SKM-1 treated with dmso at 0.1 percent for 144 hours (cell line): ENCODE data around the gene FOXP1.
"Not testable (repeated sequence)": the region's sequence is repeated elsewhere in the genome, so short reads cannot be mapped to it uniquely, and the experiment has no call there.

ENCODE experiments used
- DNase-seq: peaks from one replicate; lab custom pipeline; 2025; ENCODE audit not compliant: unreplicated experiment; lab: John Stamatoyannopoulos, UW

Gene FOXP1

DNA sequence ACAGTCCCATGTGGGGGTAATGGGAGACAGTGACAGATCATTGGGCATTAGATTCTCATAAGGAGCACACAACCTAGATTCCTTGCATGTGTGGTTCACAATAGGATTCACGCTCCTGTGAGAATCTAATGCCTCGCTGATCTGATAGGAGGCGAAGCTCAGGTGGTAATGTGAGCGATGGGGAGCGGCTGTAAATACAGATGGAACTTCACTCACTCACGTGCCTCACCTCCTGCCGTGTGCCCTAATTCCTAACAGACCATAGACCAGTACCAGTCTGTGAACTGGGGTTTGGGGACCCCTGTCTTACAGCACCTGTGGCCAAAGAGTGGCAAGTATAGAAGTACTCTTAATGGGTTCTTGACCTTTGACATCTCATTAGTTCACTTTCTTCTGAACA is 554.7 kb downstream of the FOXP1 start:
- DNase-seq, result no peak

- DNase-seq, result no peak
Measured at GRCh38 chr3:71028184-71028583, 555.3 kb downstream of the FOXP1 start.

DNA sequence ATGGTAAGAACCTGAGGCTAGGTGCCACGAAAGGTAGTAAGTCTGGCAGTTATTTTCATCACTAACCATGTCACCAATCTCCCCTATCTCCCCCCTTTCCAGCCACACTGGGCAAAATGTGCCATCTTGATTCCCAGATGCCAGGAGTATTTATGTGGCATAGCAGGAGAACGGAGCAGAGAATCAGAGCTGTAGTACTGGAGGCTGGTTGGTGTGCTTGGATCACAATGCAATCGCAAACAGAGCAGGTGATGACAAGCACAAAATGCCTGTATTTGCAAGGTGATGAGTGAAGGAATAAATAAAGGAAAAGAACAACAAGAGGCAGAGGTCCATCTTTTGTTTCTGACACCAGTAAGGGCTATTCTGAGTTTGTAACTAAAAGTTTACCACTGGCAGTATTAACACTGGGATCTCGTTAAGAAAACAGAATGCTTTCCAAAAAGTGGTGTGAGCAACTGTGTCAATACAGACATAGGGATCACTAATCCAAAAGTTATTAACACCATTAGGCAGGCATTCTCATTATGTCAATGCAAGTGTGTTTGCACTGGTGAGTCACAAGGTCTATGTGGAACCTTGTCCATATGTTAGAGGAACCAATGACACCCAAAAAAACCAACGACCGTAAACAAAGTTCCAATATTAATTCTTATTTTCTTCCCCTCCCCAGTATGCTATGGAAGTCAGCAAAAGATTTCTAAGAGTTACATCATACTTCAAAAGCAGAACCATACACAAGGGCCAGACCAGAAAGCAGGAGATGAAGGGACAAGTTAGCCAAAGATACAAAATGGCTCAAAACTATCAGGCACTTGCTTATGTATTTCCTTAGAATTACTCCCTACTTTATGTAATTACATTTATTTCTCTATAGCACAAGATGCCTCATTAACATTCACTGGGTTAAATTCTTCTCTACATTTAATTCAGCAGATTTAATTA is 556.6 kb downstream of the FOXP1 start:
- DNase-seq, result peak; percentile 43

DNA sequence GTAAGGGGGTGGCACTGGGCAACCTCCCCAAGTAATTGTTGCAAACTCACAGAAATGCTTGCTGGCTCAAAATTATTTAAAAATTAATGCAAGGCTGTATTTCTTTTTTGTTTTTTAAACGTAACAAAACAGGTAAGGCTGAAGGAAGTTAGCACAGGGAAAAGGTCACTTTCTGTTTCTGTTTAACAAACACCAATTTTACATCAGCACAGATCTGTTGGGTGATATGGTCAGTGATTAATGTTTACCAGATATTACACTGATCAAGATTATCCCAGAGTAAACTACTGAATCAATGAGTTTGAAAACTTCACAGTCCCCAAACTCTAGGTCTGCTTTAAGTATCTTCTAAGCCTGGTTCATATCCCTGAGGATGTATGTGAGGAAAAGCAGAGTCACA is 558.0 kb downstream of the FOXP1 start:
- no peak for DNase-seq

GRCh38 chr3:71025010-71025409 is 558.5 kb downstream of the FOXP1 start:
- DNase-seq, result no peak

DNA sequence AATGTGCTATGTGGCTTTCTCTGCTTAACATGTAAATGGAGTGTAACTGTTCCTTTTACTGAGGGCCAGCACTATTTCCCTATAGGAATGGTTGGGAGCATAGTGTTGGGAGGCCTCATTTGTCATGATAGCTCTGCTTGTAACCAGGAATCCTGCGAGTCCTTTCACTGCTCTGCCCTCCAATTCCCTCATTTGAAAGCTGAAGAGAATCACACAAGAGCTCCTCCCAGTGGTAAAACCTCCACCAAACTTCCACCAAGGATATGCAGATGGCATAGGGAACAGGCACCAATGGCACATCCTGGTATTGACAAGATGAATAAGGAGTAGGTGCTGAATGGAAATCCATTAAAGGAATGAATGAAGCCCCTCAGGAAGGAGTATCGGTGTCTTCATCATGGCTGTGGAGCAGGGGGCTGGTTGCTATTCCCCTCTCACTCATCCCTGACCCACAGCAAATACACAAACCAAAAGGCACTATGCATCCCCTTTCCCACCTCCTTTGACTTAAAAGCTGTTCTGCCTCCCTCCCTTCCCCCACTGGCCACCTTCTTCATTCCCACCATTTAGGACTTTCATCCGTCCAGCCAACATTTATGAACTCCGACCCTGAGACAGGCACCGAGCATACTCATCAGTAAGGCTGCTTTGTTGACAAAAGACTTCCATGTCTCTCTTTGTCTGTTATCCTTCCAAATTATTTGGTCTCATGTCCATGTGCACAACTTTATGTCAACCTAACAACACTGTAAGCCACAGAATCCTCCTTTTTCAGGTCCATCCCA is 560.8 kb downstream of the FOXP1 start:
- no peak for DNase-seq

DNA sequence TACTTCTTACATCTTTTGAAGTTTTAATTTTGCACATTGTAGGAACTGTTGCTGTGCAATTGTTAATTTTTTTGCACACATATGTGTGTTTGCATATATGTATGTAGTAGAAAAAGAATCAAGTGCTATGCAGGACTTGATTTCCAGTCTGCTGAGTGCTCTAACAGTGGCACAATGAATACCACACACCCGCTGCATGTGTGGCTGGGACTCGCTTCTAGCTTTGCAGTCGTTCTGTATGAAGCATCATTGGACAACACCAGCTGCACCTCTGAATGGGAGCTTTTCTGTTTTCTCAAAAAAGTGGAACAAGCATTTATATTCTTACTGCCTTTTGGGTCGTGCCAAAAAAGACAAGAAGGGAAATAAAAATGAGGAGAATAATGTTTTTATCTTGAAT is 564.7 kb downstream of the FOXP1 start:
- DNase-seq, result no peak

- no peak for DNase-seq
Measured at GRCh38 chr3:71016178-71016845, 567.2 kb downstream of the FOXP1 start.

DNA sequence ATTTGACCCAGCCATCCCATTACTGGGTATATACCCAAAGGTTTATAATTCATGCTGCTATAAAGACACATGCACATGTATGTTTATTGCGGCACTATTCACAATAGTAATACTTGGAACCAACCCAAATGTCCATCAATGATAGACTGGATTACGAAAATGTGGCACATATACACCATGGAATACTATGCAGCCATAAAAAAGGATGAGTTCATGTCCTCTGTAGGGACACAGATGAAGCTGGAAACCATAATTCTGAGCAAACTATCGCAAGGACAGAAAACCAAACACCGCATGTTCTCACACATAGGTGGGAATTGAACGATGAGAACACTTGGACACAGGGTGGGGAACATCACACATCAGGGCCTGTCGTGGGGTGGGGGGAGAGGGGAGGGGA is 568.9 kb downstream of the FOXP1 start:
- not testable (repeated sequence) for DNase-seq

DNA sequence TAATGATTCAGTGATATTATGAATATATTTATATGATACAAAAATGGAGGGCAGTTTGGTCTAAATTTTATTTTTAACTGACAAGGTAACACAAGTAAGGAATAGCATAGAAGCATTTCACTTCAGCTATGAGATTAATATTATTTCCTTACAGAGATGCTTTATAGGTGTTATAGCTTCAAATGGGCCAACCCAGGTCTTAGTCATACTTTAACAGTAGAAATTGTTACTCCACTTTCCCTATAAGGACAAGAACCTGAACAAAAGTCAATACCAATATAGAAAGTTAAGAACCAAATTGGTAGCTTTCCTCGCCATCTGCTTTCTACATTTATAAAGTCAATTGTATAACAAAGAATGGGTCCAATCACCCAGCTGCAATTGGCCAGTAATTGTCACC is 570.6 kb downstream of the FOXP1 start:
- DNase-seq, result no peak

- DNase-seq, result no peak
Measured at GRCh38 chr3:71011565-71012287, 571.8 kb downstream of the FOXP1 start.

- no peak for DNase-seq
Measured at GRCh38 chr3:71010726-71011455, 572.6 kb downstream of the FOXP1 start.

DNA sequence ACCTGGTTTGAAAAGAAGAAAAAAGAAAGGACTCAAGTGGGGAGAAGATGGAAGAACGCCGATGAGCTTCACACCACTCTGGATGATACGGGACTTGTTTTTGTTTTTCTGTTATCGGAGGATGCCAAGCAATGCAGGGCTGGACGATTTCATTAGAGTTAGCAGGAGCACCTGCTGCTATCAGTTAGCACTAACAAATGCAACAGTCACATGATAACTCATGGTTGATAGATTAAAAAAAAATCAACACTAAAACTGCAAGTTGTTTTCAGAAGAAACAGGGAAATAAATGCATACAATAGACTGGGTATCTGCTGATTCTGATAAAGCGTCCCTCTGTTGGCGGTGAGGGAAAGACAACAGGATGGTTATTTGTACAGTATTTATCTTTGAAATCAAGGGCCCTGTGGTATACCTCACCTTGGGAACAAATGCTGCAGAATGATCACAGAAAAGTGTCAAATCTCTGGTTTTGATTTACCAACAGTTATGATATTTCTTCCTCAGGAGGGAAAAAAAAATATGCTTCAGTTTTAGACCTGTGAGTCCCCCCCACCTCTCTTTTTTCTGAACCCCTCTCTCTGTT is 575.1 kb downstream of the FOXP1 start:
- no peak for DNase-seq

DNA sequence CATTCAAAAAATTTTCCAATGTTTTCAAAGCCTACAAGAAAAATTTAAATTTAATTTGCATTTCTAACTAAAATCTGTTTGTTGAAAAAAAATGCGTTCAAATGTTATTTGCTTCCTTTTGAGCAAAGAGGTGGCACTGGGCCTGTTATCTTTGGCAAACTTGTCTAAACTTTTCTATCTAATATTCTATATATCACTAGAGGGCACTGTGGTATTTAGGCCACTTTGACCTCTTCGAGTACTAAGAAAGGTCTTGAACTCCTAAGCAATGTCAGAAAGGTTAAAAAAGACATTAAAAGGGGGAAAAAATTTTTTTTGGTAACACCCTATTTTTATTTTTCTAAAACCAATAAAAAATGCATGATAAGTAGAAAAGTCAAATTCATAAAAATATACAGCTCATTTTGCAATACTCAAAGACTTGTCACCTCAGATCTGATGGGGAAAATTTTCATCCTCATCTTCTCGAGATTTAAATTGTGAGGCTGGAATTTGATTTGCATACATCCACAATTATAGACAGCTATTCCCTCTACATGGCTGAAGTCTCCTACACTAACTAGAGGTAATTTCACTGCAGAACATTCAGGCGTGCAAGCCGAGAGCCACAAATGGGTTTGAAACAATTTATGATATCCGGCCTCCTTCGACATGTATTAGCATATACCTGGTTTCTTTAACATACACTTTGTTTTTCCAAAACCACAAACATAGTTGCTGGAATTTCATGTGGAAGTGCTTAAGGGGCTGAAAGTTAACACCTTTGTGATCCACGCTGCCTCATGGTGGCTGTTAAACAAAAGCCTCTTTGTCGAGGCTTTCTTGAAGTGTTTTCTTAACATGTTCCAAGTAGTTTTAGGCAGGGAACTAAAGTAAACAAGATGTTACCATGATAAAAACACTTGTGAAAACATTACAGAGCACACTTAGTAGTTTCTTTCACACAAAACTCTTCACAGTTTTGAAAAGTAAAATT is 576.4 kb downstream of the FOXP1 start:
- DNase-seq, result peak; percentile 35

- no peak for DNase-seq
Measured at GRCh38 chr3:71005702-71006321, 577.7 kb downstream of the FOXP1 start.

DNA sequence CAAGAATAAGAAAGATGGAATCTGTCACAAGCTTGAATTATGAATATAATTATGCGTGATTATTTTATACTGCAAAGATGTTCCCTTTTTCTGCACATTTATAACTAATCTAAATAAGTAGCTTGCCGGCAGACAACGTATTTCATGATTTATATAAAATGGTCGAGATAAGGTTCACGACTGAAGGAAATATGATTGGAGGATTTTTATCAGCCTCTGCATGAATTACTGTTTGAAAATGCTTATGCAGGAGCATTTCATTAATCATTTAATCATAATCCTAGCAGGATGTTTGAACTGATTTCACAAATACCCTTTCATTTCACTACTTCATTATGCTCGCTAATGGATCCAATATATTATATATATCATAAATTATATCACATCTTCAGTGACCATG is 580.0 kb downstream of the FOXP1 start:
- no peak for DNase-seq

DNA sequence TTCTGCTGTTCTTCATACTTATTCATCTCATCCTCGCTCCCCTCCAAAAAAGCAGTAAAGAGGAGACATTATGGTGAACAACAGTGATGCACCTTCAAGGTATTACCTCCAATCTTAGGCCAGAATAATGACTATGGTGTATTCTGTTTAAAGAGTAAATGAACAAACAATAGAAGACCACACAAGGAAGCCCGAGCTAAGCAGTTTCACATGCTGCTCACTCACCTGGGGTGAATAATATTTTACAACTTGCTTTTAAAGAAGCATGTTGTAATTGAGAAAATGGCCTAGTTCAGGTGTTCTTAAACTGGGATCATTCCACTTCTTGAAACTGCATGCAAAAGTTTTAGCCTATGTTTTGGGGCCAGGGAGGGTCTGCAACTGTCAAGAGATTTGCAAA is 581.2 kb downstream of the FOXP1 start:
- DNase-seq, result no peak

DNA sequence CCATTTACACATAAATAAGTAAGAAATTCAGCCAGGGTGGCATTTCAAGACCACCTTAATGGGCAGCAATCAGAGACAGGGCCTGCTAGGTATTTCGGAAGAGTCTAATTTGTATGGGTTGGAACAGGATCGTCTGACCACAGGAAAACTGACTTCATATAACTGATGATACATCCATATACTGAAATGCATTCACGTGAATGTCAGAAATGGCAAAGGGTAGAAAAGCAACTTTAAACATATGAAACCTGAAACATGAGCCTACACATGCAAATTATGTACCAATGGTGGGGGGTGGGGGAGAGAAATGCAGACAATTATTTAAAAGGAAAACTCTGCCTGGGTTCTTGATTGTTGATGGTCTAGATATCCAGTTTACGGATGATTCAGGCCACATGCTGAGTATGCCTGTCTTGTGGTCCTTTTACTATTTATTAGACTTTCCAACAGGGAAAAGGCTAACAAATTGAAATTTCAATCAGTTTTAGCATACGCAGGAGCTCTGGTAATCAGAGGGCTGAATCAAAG is 582.2 kb downstream of the FOXP1 start:
- no peak for DNase-seq
